Activated CD4-positive, alpha-beta memory T cell treated with anti-CD3 and anti-CD28 coated beads for 36 hours (primary cell): ENCODE data around the gene GALNT10. TPM values are rescaled to one million over a fixed set of nuclear protein-coding genes. Genes with fewer than 3 reads are reported as not detected.
A peak's percentile ranks its signal among the peaks of the same experiment; 100 is the strongest.

Experiments
- CTCF ChIA-PET: fragments of 350-600 bp; sonication (Branson Sonifier 250); formaldehyde crosslinking; loops from one replicate; lab custom pipeline; 2021; ENCODE audit warnings: antibody characterized with exemption, inconsistent platforms; lab: Charles Lee
- POLR2A ChIA-PET: fragments of 350-600 bp; sonication (Branson Sonifier 250); formaldehyde crosslinking; loops from one replicate; lab custom pipeline; 2021; ENCODE audit warnings: antibody characterized with exemption; lab: Charles Lee
- DNase-seq: peaks from one replicate; pipeline ENCODE4 v3.0.0-alpha.2; 2020
- H3K27ac Mint-ChIP-seq: one replicate; pipeline ENCODE4 v1.8.0; 2021; ENCODE audit warnings: mixed read lengths
- H3K27me3 Mint-ChIP-seq: one replicate; pipeline ENCODE4 v1.8.0; 2021; ENCODE audit warnings: mixed read lengths
- H3K36me3 Mint-ChIP-seq: one replicate; pipeline ENCODE4 v1.8.0; 2021; ENCODE audit warnings: mixed read lengths
- H3K4me1 Mint-ChIP-seq: one replicate; pipeline ENCODE4 v1.8.0; 2021; ENCODE audit warnings: low read depth, mixed read lengths
- H3K4me3 Mint-ChIP-seq: one replicate; pipeline ENCODE4 v1.8.0; 2021; ENCODE audit warnings: mild to moderate bottlenecking, mixed read lengths
- H3K9me3 Mint-ChIP-seq: one replicate; pipeline ENCODE4 v1.8.0; 2021; ENCODE audit warnings: mixed read lengths
- intact Hi-C: fragments of 100-400 bp; cut with micrococcal nuclease; formaldehyde crosslinking; loops from one replicate; pipeline ENCODE4 v1.15.1; 2023
- total RNA-seq, 2 experiments: library from RNA; stranded (reverse); gene quantifications; one replicate each; pipeline ENCODE4 v1.2.3, GENCODE V29; 2021

GALNT10 gene
- total RNA-seq, 2 experiments from 2014 or later: 23.8 to 26.9 TPM

GRCh38 chr5:154429341-154429740 is 238.8 kb downstream of the GALNT10 start:
- Mint-ChIP-seq H3K4me1 (no peaks in the 10 kb centered on the region), H3K9me3 (no peaks in the 10 kb centered on the region), H3K4me3 (no peak overlapping the region), H3K27ac (no peak overlapping the region), H3K36me3 (peaks cover 14% of the 10 kb centered on the region), H3K27me3 (no peaks in the 10 kb centered on the region)
- ChIA-PET CTCF (no interaction called here), POLR2A (no interaction called here)
- intact Hi-C loops: no loop called here
- DNase-seq: no peak

DNA sequence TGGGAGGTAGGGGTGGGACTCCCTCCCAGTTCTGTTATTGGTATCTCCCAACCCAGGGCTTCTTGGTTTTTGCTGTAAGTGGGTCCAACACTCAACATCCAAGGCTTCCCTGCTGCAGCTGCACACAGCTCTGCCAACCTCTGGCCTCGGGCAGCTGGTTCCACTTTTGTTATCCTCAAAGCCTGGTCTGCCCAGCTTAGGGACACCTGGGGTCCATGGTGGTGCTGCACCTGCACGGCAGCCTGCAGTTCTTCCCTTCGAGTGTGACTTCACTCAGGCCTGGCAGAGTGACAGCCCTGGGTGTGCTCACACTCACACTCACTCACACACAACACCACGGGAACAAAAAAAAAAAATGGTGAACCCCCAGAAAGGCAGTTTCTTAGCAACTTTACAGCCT is 239.9 kb downstream of the GALNT10 start:
- intact Hi-C loops: no loop called here
- POLR2A ChIA-PET: no interaction called here

GRCh38 chr5:154430961-154431630 is 240.6 kb downstream of the GALNT10 start:
- no peaks in the 10 kb centered on the region for H3K9me3 Mint-ChIP-seq
- H3K27ac Mint-ChIP-seq: no peak overlapping the region
- H3K36me3 Mint-ChIP-seq: peaks cover 23% of the 10 kb centered on the region
- H3K4me3 Mint-ChIP-seq: no peak overlapping the region
- no peak for DNase-seq
- CTCF ChIA-PET: no interaction called here
- POLR2A ChIA-PET: no interaction called here
- no peaks in the 10 kb centered on the region for H3K4me1 Mint-ChIP-seq
- intact Hi-C loops: no loop called here
- no peaks in the 10 kb centered on the region for H3K27me3 Mint-ChIP-seq

More for the DNA sequence above, 239.9 kb downstream of the GALNT10 start:
- Mint-ChIP-seq H3K36me3 (peaks cover 18% of the 10 kb centered on the region), H3K4me1 (no peaks in the 10 kb centered on the region), H3K4me3 (no peak overlapping the region), H3K27me3 (no peaks in the 10 kb centered on the region), H3K27ac (no peak overlapping the region), H3K9me3 (no peaks in the 10 kb centered on the region)
- no peak for DNase-seq
- CTCF ChIA-PET: interaction anchor here (0.9 kb wide), 1 partner anchor 26 kb away, joined by 4 read pairs; no protein-coding TSS in a partner anchor

DNA sequence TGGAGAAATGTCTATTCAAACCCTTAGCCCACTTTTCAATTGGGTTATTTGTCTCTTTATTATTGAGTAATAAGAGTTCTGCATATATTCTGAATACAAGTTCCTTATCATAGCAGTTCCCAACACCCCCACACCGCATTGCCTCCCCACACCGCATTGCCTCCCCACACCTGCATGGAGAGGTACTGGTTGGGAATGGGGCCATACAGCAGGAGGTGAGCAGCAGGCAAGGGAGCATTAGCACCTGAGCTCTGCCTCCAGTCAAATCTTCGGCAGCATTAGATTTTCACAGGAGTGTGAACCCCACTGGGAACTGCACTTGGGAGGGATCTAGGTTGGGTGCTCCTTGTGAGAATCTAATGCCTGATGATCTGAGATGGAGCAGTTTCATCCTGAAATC is 244.7 kb downstream of the GALNT10 start:
- Mint-ChIP-seq H3K4me1 (no peaks in the 10 kb centered on the region), H3K36me3 (peaks cover 42% of the 10 kb centered on the region), H3K4me3 (no peak overlapping the region), H3K27me3 (no peaks in the 10 kb centered on the region), H3K27ac (no peak overlapping the region), H3K9me3 (no peaks in the 10 kb centered on the region)
- intact Hi-C loops: no loop called here
- POLR2A ChIA-PET: no interaction called here
- DNase-seq: no peak
- CTCF ChIA-PET: no interaction called here

DNA sequence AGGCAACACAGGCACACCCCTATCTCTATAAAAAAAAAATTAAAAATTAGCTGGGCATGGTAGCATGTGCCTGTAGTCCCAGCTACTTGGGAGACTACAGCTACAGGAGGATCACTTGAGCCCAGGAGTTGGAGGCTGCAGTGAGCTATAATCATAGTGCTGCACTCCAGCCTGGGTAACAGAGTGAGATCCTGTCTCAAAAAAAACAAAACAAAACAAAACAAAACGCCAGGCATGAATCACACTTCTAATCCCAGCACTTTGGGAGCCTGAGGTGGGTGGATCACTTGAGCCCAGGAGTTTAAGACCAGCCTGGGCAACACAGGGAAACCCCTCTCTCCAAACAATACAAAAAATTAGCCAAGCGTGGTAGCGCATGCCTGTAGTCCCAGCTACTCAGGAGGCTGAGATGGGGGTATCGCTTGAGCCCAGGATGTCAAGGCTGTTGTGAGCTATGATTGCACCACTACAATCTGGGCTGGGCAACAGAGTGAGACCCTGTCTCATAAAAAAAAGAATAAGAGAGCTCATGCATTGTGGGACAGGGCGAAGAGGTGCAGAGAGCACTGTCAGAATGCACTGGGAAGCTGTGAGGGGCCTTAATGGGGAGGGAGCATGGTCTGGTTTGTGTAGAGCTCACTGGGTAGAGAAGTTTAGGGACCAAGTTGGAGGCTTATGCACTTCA is 246.9 kb downstream of the GALNT10 start:
- Mint-ChIP-seq H3K9me3 (no peaks in the 10 kb centered on the region), H3K27me3 (no peaks in the 10 kb centered on the region), H3K4me3 (no peak overlapping the region), H3K4me1 (peaks cover 4% of the 10 kb centered on the region), H3K27ac (no peak overlapping the region), H3K36me3 (peaks cover 58% of the 10 kb centered on the region)
- no peak for DNase-seq
- POLR2A ChIA-PET: interaction anchor here (1.1 kb wide), 1 partner anchor 9 kb away, joined by 3 read pairs; no protein-coding TSS in a partner anchor
- CTCF ChIA-PET: no interaction called here
- intact Hi-C loops: no loop called here

GRCh38 chr5:154440540-154440939 is 250.0 kb downstream of the GALNT10 start:
- POLR2A ChIA-PET: no interaction called here
- CTCF ChIA-PET: interaction anchor here (1.0 kb wide), 1 partner anchor 81 kb away, joined by 3 read pairs; no protein-coding TSS in a partner anchor
- H3K36me3 Mint-ChIP-seq: peaks cover 54% of the 10 kb centered on the region
- H3K4me3 Mint-ChIP-seq: no peak overlapping the region
- no peaks in the 10 kb centered on the region for H3K9me3 Mint-ChIP-seq
- no peak for DNase-seq
- no peak overlapping the region for H3K27ac Mint-ChIP-seq
- peaks cover 13% of the 10 kb centered on the region for H3K4me1 Mint-ChIP-seq
- intact Hi-C loops: no loop called here
- H3K27me3 Mint-ChIP-seq: no peaks in the 10 kb centered on the region

GRCh38 chr5:154442801-154443200 is 252.3 kb downstream of the GALNT10 start:
- POLR2A ChIA-PET: no interaction called here
- Mint-ChIP-seq H3K4me3 (no peak overlapping the region), H3K9me3 (no peaks in the 10 kb centered on the region), H3K4me1 (peaks cover 21% of the 10 kb centered on the region), H3K27me3 (no peaks in the 10 kb centered on the region), H3K27ac (no peak overlapping the region), H3K36me3 (peaks cover 44% of the 10 kb centered on the region)
- CTCF ChIA-PET: no interaction called here
- DNase-seq: no peak
- intact Hi-C loops: no loop called here

DNA sequence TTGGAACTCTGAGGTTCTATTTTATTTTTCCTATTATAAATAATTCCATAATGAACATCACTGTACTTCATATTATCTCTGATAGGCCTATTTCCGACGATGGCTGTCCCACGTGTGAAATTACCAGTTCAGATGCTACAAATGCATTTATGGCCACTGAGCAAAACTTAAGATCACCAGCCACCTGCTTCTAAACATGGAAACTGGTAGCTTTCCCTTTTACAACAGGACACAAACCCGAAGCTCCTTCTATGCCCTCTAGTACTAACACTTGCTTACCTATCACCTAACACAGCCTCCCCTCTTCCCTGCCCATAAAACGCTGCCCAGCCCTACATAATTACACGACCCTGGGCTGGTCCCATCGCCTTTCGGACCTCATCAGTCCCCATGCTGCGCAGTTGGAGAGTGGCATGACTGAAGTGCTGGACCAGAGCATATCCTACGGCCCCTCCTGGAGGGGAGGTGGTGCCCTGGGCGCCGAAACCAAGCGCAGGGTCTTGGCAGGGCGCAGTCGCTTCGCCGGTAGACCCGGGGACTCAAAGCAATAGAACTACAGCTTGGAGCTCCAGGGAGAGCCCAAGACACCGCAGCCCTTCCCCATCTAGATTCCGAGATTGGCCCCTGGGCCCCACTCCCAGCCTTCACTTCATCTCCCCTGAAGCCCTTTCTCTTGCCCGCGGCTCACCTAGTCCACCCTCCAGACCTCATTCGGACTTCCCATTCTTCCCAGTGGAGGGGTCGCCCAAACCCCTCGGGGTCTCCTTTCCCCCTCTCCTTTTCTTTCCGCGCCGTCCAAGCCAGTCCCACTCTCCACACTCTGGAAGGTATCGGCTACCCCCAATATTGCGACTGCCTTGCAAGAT is 254.3 kb downstream of the GALNT10 start:
- H3K4me3 Mint-ChIP-seq: peak overlapping the region; percentile 99
- CTCF ChIA-PET: interaction anchor here (1.3 kb wide), 1 partner anchor 372 kb away, joined by 5 read pairs; no protein-coding TSS in a partner anchor
- H3K9me3 Mint-ChIP-seq: no peaks in the 10 kb centered on the region
- peak overlapping the region; percentile 94 for H3K27ac Mint-ChIP-seq
- H3K36me3 Mint-ChIP-seq: peaks cover 27% of the 10 kb centered on the region
- peaks cover 38% of the 10 kb centered on the region for H3K4me1 Mint-ChIP-seq
- no peaks in the 10 kb centered on the region for H3K27me3 Mint-ChIP-seq
- POLR2A ChIA-PET: no interaction called here
- DNase-seq: peak; percentile 29
- intact Hi-C loops: loop anchor here (1.0 to 5.0 kb wide), 3 partner anchors 313 to 414 kb away; partner anchors contain the start of genes CNOT8, FAM114A2, LARP1 and MFAP3

GRCh38 chr5:154445422-154446194 is 255.1 kb downstream of the GALNT10 start, which contains the start of gene SAP30L:
SAP30L (plus strand) TSS chr5:154445997; CDS start chr5:154446605, 608 bp downstream.
- peaks cover 45% of the 10 kb centered on the region for H3K4me1 Mint-ChIP-seq
- peak within 1 kb of the TSS; percentile 99 for H3K4me3 Mint-ChIP-seq
- no peaks in the 10 kb centered on the region for H3K27me3 Mint-ChIP-seq
- peaks cover 30% of the 10 kb centered on the region for H3K36me3 Mint-ChIP-seq
- ChIA-PET CTCF (interaction anchor here (1.3 to 1.6 kb wide), 2 partner anchors 373 kb away, joined by 4 to 5 read pairs; no protein-coding TSS in a partner anchor), POLR2A (interaction anchor here (0.8 kb wide), 1 partner anchor 255 kb away, joined by 3 read pairs; the partner anchor contains the start of gene GALNT10)
- intact Hi-C loops: loop anchor here (1.0 to 5.0 kb wide), 5 partner anchors 255 to 413 kb away; partner anchors contain the start of genes CNOT8, FAM114A2, GALNT10 and LARP1
- peak within 1 kb of the TSS; percentile 94 for H3K27ac Mint-ChIP-seq
- no peaks in the 10 kb centered on the region for H3K9me3 Mint-ChIP-seq
- peak; percentile 97 for DNase-seq

DNA sequence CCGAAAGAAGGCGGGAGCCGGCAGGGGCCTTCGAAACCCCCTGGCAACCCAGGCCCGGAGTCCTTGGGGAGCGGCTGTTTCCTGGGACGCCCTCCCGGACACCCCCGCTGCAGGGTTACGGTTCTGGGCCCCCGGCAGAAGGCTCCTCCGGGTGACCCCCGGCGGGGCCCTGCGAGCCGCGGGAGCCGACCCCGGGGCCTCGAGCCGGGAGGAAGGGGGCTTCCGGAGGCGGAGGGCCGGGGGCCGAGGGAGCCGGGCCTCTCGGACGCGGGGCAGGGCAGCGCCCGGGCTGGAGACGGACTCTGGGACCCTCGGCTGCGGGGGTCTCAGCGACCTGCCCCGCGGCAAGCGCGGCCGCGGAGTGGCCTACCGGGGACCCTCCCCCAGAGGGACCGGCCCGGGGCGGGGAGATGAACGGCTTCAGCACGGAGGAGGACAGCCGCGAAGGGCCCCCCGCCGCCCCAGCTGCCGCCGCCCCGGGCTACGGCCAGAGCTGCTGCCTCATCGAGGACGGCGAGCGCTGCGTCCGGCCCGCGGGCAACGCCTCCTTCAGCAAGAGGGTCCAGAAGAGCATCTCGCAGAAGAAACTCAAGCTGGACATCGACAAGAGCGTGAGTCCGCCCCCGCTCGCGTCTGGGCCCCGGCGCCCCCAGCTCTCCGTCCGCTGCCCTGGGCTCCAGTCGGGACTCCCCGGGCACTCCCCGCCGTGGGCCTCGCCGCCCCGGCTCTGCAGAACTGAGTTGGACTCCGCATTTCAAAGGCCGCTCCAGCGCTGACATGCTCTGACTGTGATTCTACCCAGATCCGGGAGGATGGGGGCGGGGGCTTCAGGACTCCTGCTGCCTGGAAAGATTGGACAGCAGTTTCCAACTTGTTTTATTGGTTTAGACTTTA is 255.9 kb downstream of the GALNT10 start:
- Mint-ChIP-seq H3K27ac (peak overlapping the region; percentile 50), H3K9me3 (no peaks in the 10 kb centered on the region), H3K4me1 (peaks cover 46% of the 10 kb centered on the region), H3K27me3 (no peaks in the 10 kb centered on the region), H3K4me3 (peak overlapping the region; percentile 83), H3K36me3 (peaks cover 30% of the 10 kb centered on the region)
- ChIA-PET POLR2A (interaction anchor here (0.7 to 1.2 kb wide), 3 partner anchors 256 to 412 kb away, joined by 3 read pairs; partner anchors contain the start of genes CNOT8 and GALNT10), CTCF (interaction anchor here (1.6 kb wide), 1 partner anchor 374 kb away, joined by 4 read pairs; no protein-coding TSS in a partner anchor)
- intact Hi-C loops: loop anchor here (2.0 to 5.0 kb wide), 3 partner anchors 256 to 374 kb away; partner anchors contain the start of genes GALNT10 and LARP1
- peak; percentile 61 for DNase-seq
